IPS-15b (cell line): Measurements from ENCODE around the gene CCDC27.
A peak's percentile ranks its signal among the peaks of the same experiment; 100 is the strongest.

ENCODE experiments used
- H3K27me3 ChIP-seq: one replicate; pipeline ENCODE4 v1.6.1; 2013; ENCODE audit warnings: low read length; ENCODE audit not compliant: control insufficient read depth, insufficient read depth
- H3K36me3 ChIP-seq: one replicate; pipeline ENCODE4 v1.6.1; 2013; ENCODE audit warnings: low read length; ENCODE audit not compliant: control insufficient read depth, insufficient read depth
- H3K4me1 ChIP-seq: one replicate; pipeline ENCODE4 v1.6.1; 2013; ENCODE audit warnings: mild to moderate bottlenecking, low read length; ENCODE audit not compliant: control insufficient read depth, insufficient read depth
- H3K4me3 ChIP-seq: one replicate; pipeline ENCODE4 v1.5.1; 2013; ENCODE audit warnings: low read depth, low read length
- H3K9ac ChIP-seq: one replicate; pipeline ENCODE4 v1.6.1; 2013; ENCODE audit warnings: low read depth, mild to moderate bottlenecking, low read length
- H3K9me3 ChIP-seq: one replicate; pipeline ENCODE4 v1.6.1; 2013; ENCODE audit warnings: mild to moderate bottlenecking, low read length; ENCODE audit not compliant: control insufficient read depth, insufficient read depth

Gene CCDC27

GRCh38 chr1:3770047-3770765, 18.0 kb downstream of the CCDC27 start:
- Histone ChIP-seq H3K9me3 (no peaks in the 10 kb centered on the region), H3K36me3 (peaks cover 2% of the 10 kb centered on the region), H3K27me3 (peaks cover 5% of the 10 kb centered on the region), H3K4me3 (no peak overlapping the region), H3K4me1 (peaks cover 5% of the 10 kb centered on the region), H3K9ac (no peak overlapping the region)

- peak overlapping the region; percentile 65 for H3K9ac ChIP-seq
- peak overlapping the region; percentile 63 for H3K4me3 ChIP-seq
- peaks cover 2% of the 10 kb centered on the region for H3K36me3 ChIP-seq
- H3K27me3 ChIP-seq, result peaks cover 3% of the 10 kb centered on the region
- peaks cover 5% of the 10 kb centered on the region for H3K4me1 ChIP-seq
- H3K9me3 ChIP-seq, result no peaks in the 10 kb centered on the region
Measured at GRCh38 chr1:3771108-3772026, 19.1 kb downstream of the CCDC27 start.

- Histone ChIP-seq H3K27me3 (peaks cover 3% of the 10 kb centered on the region), H3K4me1 (peaks cover 5% of the 10 kb centered on the region), H3K36me3 (peaks cover 2% of the 10 kb centered on the region), H3K4me3 (peak overlapping the region; percentile 63), H3K9me3 (no peaks in the 10 kb centered on the region), H3K9ac (peak overlapping the region; percentile 65)
Measured at GRCh38 chr1:3772027-3772714, 19.9 kb downstream of the CCDC27 start.

- Histone ChIP-seq H3K4me1 (peaks cover 5% of the 10 kb centered on the region), H3K27me3 (peaks cover 3% of the 10 kb centered on the region), H3K4me3 (peak within 1 kb of the TSS; percentile 63), H3K36me3 (peaks cover 2% of the 10 kb centered on the region), H3K9me3 (no peaks in the 10 kb centered on the region), H3K9ac (peak within 1 kb of the TSS; percentile 65)
Measured at GRCh38 chr1:3772715-3773571, 20.7 kb downstream of the CCDC27 start, which contains the start of gene SMIM1. Gene SMIM1, plus strand, starts transcription at chr1:3772749. Its CDS starts 2,625 bp downstream, at chr1:3775374.

GRCh38 chr1:3773572-3774275, 21.5 kb downstream of the CCDC27 start:
- no peak overlapping the region for H3K4me3 ChIP-seq
- H3K9me3 ChIP-seq, result no peaks in the 10 kb centered on the region
- no peak overlapping the region for H3K9ac ChIP-seq
- H3K27me3 ChIP-seq, result peaks cover 3% of the 10 kb centered on the region
- peaks cover 5% of the 10 kb centered on the region for H3K4me1 ChIP-seq
- peaks cover 4% of the 10 kb centered on the region for H3K36me3 ChIP-seq

GRCh38 chr1:3774276-3774945, 22.2 kb downstream of the CCDC27 start:
- H3K36me3 ChIP-seq, result peaks cover 9% of the 10 kb centered on the region
- no peak overlapping the region for H3K9ac ChIP-seq
- no peaks in the 10 kb centered on the region for H3K9me3 ChIP-seq
- peaks cover 3% of the 10 kb centered on the region for H3K27me3 ChIP-seq
- H3K4me3 ChIP-seq, result no peak overlapping the region
- H3K4me1 ChIP-seq, result peaks cover 5% of the 10 kb centered on the region

GRCh38 chr1:3774946-3775489, 22.8 kb downstream of the CCDC27 start:
- H3K36me3 ChIP-seq, result peaks cover 15% of the 10 kb centered on the region
- H3K9ac ChIP-seq, result no peak overlapping the region
- H3K4me1 ChIP-seq, result peaks cover 5% of the 10 kb centered on the region
- H3K4me3 ChIP-seq, result no peak overlapping the region
- no peaks in the 10 kb centered on the region for H3K9me3 ChIP-seq
- peaks cover 3% of the 10 kb centered on the region for H3K27me3 ChIP-seq

GRCh38 chr1:3775490-3776230, 23.4 kb downstream of the CCDC27 start:
- Histone ChIP-seq H3K27me3 (peaks cover 3% of the 10 kb centered on the region), H3K36me3 (peaks cover 22% of the 10 kb centered on the region), H3K9ac (no peak overlapping the region), H3K4me3 (no peak overlapping the region), H3K4me1 (peaks cover 5% of the 10 kb centered on the region), H3K9me3 (no peaks in the 10 kb centered on the region)

GRCh38 chr1:3776231-3776961, 24.1 kb downstream of the CCDC27 start:
- no peak overlapping the region for H3K4me3 ChIP-seq
- no peak overlapping the region for H3K9ac ChIP-seq
- H3K9me3 ChIP-seq, result no peaks in the 10 kb centered on the region
- H3K36me3 ChIP-seq, result peaks cover 28% of the 10 kb centered on the region
- peaks cover 5% of the 10 kb centered on the region for H3K4me1 ChIP-seq
- no peaks in the 10 kb centered on the region for H3K27me3 ChIP-seq
